Testis (tissue), 2 donors: Measurements from ENCODE around the gene TMEM161B.

ENCODE experiments used
- CTCF ChIP-seq, 3 experiments: fragments of 450-650 bp in 2 of 3; fragments of 200-600 bp in 1 of 3; sonication (generic) in 1 of 3; IDR thresholded peaks; one replicate each; pipeline ENCODE4 v1.5.1; 2016 to 2019; ENCODE audit warnings: antibody characterized with exemption in 3 of 3, mild to moderate bottlenecking in 2 of 3, moderate library complexity in 1 of 3
- POLR2A ChIP-seq: fragments of 450-650 bp; IDR thresholded peaks from one replicate; pipeline ENCODE4 v1.6.1; 2017; ENCODE audit warnings: antibody characterized with exemption, mild to moderate bottlenecking, moderate library complexity

- TF ChIP-seq CTCF (IDR thresholded peaks at IDR 0.05) (no peak), POLR2A (no peak)
These were observed 95.5 kb downstream of the TMEM161B start for GRCh38 chr5:88172847-88173758.
